DND-41 (cell line): ENCODE measurements around the gene MYH11.
"Not testable (repeated sequence)": the region's sequence is repeated elsewhere in the genome, so short reads cannot be mapped to it uniquely, and the experiment has no call there.

Experiments
- ATAC-seq: fragments of 200-7000 bp; cut with Tn5 transposase; 3 replicates; pipeline ENCODE4 v1.9.1; 2021; ENCODE audit warnings: low read depth; ENCODE audit not compliant: insufficient read depth
- DNase-seq: peaks from one replicate; pipeline ENCODE4 v3.0.0-alpha.2; 2020
- H2AFZ ChIP-seq: 2 replicates; pipeline ENCODE4 v1.6.0; 2012; ENCODE audit warnings: low read depth, low read length
- H3K27ac ChIP-seq: 2 replicates; pipeline ENCODE4 v1.5.1; 2012; ENCODE audit warnings: low read length, inconsistent platforms
- H3K27me3 ChIP-seq: fragments of 200-600 bp; sonication (generic); 2 replicates; pipeline ENCODE4 v1.6.0; 2012; ENCODE audit warnings: low read length, mild to moderate bottlenecking, inconsistent platforms; ENCODE audit not compliant: insufficient read depth, poor library complexity
- H3K36me3 ChIP-seq: 2 replicates; pipeline ENCODE4 v1.5.1; 2012; ENCODE audit warnings: low read length, inconsistent platforms; ENCODE audit not compliant: insufficient read depth
- H3K4me1 ChIP-seq: 2 replicates; pipeline ENCODE4 v1.5.1; 2012; ENCODE audit warnings: mild to moderate bottlenecking, low read length; ENCODE audit not compliant: insufficient read depth
- H3K4me2 ChIP-seq: 2 replicates; pipeline ENCODE4 v1.6.0; 2012; ENCODE audit warnings: mild to moderate bottlenecking, moderate library complexity, low read length, inconsistent platforms; ENCODE audit not compliant: insufficient read depth
- H3K4me3 ChIP-seq, 2 experiments: fragments of 200-600 bp in 1 of 2; shearing (Covaris generic) in 1 of 2; 2 replicates each; pipeline ENCODE4 v1.5.1; 2012 to 2016; ENCODE audit warnings: inconsistent platforms in 2 of 2, low read length in 2 of 2, mild to moderate bottlenecking in 2 of 2, low read depth in 1 of 2, moderate library complexity in 1 of 2
- H3K79me2 ChIP-seq: 2 replicates; pipeline ENCODE4 v1.6.0; 2012; ENCODE audit warnings: low read length, inconsistent platforms; ENCODE audit not compliant: insufficient read depth
- H3K9ac ChIP-seq: 2 replicates; pipeline ENCODE4 v1.6.0; 2012; ENCODE audit warnings: low read depth, mild to moderate bottlenecking, inconsistent platforms, low read length, moderate library complexity
- H3K9me3 ChIP-seq: 2 replicates; pipeline ENCODE4 v1.5.1; 2012; ENCODE audit warnings: low read length, moderate library complexity, mild to moderate bottlenecking, inconsistent platforms; ENCODE audit not compliant: insufficient read depth, severe bottlenecking
- H4K20me1 ChIP-seq: 2 replicates; pipeline ENCODE4 v1.6.0; 2012; ENCODE audit warnings: low read length; ENCODE audit not compliant: insufficient read depth
- EZH2 ChIP-seq: IDR thresholded peaks from 3 replicates; pipeline ENCODE4 v1.6.1; 2012; ENCODE audit warnings: borderline replicate concordance, low read depth, mild to moderate bottlenecking, moderate library complexity, low read length, inconsistent platforms; ENCODE audit not compliant: severe bottlenecking
- TF ChIP-seq, protein P1 (sequence below): IDR thresholded peaks from 2 replicates; pipeline ENCODE4 v1.5.1; 2012; ENCODE audit warnings: borderline replicate concordance, low read length, moderate library complexity, mild to moderate bottlenecking; ENCODE audit not compliant: poor library complexity, severe bottlenecking; ENCODE audit errors: extremely low read depth

Gene MYH11

DNA sequence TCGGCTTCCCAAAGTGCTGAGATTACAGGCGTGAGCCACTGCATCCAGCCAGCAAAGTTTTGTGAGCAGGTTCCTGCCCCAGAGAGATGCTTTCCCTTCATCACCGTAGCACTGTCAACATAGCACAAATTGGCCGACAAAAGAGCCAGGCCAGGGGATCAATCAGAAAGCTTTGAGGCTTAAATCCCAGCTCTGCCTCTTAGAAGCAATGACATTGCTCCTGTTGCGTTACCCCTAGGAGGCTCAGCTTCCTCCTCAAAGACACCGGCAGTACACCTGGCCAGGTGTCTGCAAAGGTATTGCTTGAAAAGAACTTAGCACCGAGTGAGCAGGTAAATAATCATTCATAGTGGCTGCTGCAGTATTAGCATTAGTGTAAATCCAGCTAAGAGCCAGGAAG, 120.3 kb downstream of the MYH11 start:
- ATAC-seq (no peak), DNase-seq (no peak)
- Histone ChIP-seq H3K4me1 (no peaks in the 10 kb centered on the region), H3K4me2 (no peak overlapping the region), H3K27me3 (no peaks in the 10 kb centered on the region), H3K9ac (no peak overlapping the region), H3K79me2 (no peaks in the 10 kb centered on the region), H2AFZ (no peak overlapping the region), H3K9me3 (no peaks in the 10 kb centered on the region), H3K27ac (no peak overlapping the region), H4K20me1 (no peaks in the 10 kb centered on the region), H3K4me3 (no peak overlapping the region), H3K36me3 (no peaks in the 10 kb centered on the region)
- TF ChIP-seq, protein P1, sequence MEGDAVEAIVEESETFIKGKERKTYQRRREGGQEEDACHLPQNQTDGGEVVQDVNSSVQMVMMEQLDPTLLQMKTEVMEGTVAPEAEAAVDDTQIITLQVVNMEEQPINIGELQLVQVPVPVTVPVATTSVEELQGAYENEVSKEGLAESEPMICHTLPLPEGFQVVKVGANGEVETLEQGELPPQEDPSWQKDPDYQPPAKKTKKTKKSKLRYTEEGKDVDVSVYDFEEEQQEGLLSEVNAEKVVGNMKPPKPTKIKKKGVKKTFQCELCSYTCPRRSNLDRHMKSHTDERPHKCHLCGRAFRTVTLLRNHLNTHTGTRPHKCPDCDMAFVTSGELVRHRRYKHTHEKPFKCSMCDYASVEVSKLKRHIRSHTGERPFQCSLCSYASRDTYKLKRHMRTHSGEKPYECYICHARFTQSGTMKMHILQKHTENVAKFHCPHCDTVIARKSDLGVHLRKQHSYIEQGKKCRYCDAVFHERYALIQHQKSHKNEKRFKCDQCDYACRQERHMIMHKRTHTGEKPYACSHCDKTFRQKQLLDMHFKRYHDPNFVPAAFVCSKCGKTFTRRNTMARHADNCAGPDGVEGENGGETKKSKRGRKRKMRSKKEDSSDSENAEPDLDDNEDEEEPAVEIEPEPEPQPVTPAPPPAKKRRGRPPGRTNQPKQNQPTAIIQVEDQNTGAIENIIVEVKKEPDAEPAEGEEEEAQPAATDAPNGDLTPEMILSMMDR = no peak
- TF ChIP-seq EZH2 = no peak

DNA sequence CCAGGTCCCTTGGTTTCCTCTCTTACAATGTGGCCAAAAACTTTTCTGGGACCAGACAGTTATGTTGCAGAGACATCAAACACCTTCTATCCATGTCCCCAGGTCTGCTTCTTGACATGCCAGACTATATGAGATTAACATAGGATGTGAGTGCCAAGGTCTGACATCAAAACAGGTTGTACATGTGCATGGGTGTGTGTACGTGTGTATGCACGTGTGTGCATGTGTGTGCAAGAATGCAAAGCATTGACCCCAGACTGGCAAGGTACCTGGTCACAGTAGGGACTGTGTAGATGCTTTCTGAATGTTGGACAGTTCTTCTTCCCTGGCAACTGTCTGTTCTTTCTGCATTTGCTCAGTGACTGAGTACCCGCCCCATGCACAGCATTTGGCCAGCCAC, 121.2 kb downstream of the MYH11 start:
- Histone ChIP-seq H3K4me1 (no peaks in the 10 kb centered on the region), H3K27ac (no peak overlapping the region)

DNA sequence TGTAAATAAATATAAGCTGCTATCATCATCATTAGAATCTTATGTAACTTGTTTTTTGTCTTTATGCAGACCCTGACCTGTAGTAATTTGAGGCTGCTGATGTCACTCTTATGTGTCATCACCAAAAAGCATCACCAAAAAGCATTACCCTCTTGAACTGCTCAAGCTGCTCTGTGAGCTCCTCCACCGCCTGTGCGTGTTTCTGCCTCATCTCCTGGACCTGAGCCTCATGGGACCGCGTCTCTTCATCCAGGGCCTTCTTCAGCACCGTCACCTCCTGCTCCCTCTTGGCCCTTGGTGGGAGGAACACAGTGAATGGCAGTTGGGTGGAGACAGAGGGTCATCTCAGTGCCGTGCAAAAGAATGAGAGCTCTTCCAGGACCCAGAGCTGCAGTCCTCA, 124.4 kb downstream of the MYH11 start:
- Histone ChIP-seq H3K27me3 (no peaks in the 10 kb centered on the region), H2AFZ (no peak overlapping the region), H3K9ac (no peak overlapping the region), H3K4me2 (no peak overlapping the region), H3K79me2 (no peaks in the 10 kb centered on the region), H4K20me1 (no peaks in the 10 kb centered on the region), H3K36me3 (no peaks in the 10 kb centered on the region), H3K4me3 (no peak overlapping the region), H3K9me3 (no peaks in the 10 kb centered on the region), H3K27ac (no peak overlapping the region), H3K4me1 (no peaks in the 10 kb centered on the region)
- TF ChIP-seq EZH2 = no peak
- TF ChIP-seq, protein P1 = no peak
- DNase-seq = no peak
- no peak for ATAC-seq

More for the DNA sequence above, 121.2 kb downstream of the MYH11 start:
- no peak overlapping the region for H3K9ac ChIP-seq
- H2AFZ ChIP-seq = no peak overlapping the region
- H3K36me3 ChIP-seq = no peaks in the 10 kb centered on the region
- H4K20me1 ChIP-seq = no peaks in the 10 kb centered on the region
- TF ChIP-seq EZH2 = no peak
- TF ChIP-seq, protein P1 = no peak
- no peak overlapping the region for H3K4me3 ChIP-seq
- no peaks in the 10 kb centered on the region for H3K9me3 ChIP-seq
- no peaks in the 10 kb centered on the region for H3K79me2 ChIP-seq
- ATAC-seq (no peak), DNase-seq (no peak)
- H3K4me2 ChIP-seq = no peak overlapping the region
- no peaks in the 10 kb centered on the region for H3K27me3 ChIP-seq

DNA sequence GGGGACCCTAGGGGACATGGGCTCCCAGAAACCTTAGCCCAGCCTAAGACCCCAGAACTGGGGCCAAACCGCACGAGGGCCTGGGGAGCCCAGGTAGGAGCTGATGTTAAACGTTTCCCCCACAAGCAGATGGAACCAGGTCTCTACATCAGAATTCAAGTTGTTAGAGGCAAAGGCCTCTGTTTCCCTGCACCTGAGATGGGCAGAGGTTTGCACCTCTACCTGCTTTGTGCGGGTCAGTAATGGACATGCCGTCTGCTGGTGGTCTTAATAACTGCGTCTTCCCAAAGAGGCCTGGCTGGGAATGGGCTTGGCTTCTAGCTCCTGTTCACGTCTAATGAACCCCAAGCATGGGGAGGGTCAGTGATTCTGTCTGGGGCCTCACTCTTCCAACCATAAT, 127.7 kb downstream of the MYH11 start:
- no peak for ATAC-seq

GRCh38 chr16:15727697-15728096, 129.1 kb downstream of the MYH11 start:
- not testable (repeated sequence) for H4K20me1 ChIP-seq, ATAC-seq, H3K9ac ChIP-seq, H3K4me3 ChIP-seq, H3K27ac ChIP-seq, H3K4me1 ChIP-seq, DNase-seq, H2AFZ ChIP-seq, H3K79me2 ChIP-seq, H3K9me3 ChIP-seq, H3K27me3 ChIP-seq, H3K4me2 ChIP-seq
- peaks cover 30% of the 10 kb centered on the region for H3K36me3 ChIP-seq

More for the DNA sequence above, 127.7 kb downstream of the MYH11 start:
- no peaks in the 10 kb centered on the region for H3K9me3 ChIP-seq
- no peak overlapping the region for H3K4me3 ChIP-seq
- peaks cover 20% of the 10 kb centered on the region for H3K36me3 ChIP-seq
- no peak for DNase-seq
- no peaks in the 10 kb centered on the region for H3K27me3 ChIP-seq
- TF ChIP-seq EZH2 = no peak
- TF ChIP-seq, protein P1 = no peak
- no peak overlapping the region for H3K9ac ChIP-seq
- no peak overlapping the region for H3K27ac ChIP-seq
- no peak overlapping the region for H2AFZ ChIP-seq
- H3K79me2 ChIP-seq = no peaks in the 10 kb centered on the region
- no peak overlapping the region for H3K4me2 ChIP-seq
- H4K20me1 ChIP-seq = no peaks in the 10 kb centered on the region
- no peaks in the 10 kb centered on the region for H3K4me1 ChIP-seq
